Measurements from ENCODE around the gene TUBB6.

TUBB6 gene

GRCh38 chr18:12314591-12315305 lies 6.7 kb downstream of the TUBB6 start:
- DNase-seq (ENCODE audit: low spot score), result no peak

- no peak for DNase-seq (ENCODE audit: low spot score)
Observed at GRCh38 chr18:12315490-12315889, 7.4 kb downstream of the TUBB6 start.

- no peak for DNase-seq (ENCODE audit: low spot score)
Observed at GRCh38 chr18:12315911-12316310, 7.9 kb downstream of the TUBB6 start.

- peak; percentile 70 for DNase-seq (ENCODE audit: low spot score)
Observed at GRCh38 chr18:12317664-12318333, 9.8 kb downstream of the TUBB6 start.

GRCh38 chr18:12318334-12318697 lies 10.3 kb downstream of the TUBB6 start:
- DNase-seq (ENCODE audit: low spot score), result no peak

- DNase-seq (ENCODE audit: low spot score), result no peak
Observed at GRCh38 chr18:12318857-12319256, 10.8 kb downstream of the TUBB6 start.

GRCh38 chr18:12321333-12321732 lies 13.3 kb downstream of the TUBB6 start:
- no peak for DNase-seq (ENCODE audit: low spot score)

GRCh38 chr18:12324991-12325725 lies 17.1 kb downstream of the TUBB6 start:
- no peak for DNase-seq (ENCODE audit: low spot score)

- DNase-seq (ENCODE audit: low spot score), result no peak
Observed at GRCh38 chr18:12325726-12326245, 17.7 kb downstream of the TUBB6 start.

GRCh38 chr18:12326711-12327460 lies 18.8 kb downstream of the TUBB6 start:
- DNase-seq (ENCODE audit: low spot score), result no peak

GRCh38 chr18:12327510-12328178 lies 19.6 kb downstream of the TUBB6 start:
- peak; percentile 86 for DNase-seq (ENCODE audit: low spot score)

- DNase-seq (ENCODE audit: low spot score), result no peak
Observed at GRCh38 chr18:12328179-12328823, 20.3 kb downstream of the TUBB6 start.

GRCh38 chr18:12329125-12329698 lies 21.2 kb downstream of the TUBB6 start:
- no peak for DNase-seq (ENCODE audit: low spot score)

- DNase-seq (ENCODE audit: low spot score), result no peak
Observed at GRCh38 chr18:12330766-12331165, 22.7 kb downstream of the TUBB6 start.

GRCh38 chr18:12333506-12334290 lies 25.7 kb downstream of the TUBB6 start:
- no peak for DNase-seq (ENCODE audit: low spot score)

- DNase-seq (ENCODE audit: low spot score), result no peak
Observed at GRCh38 chr18:12334366-12334808, 26.3 kb downstream of the TUBB6 start.

GRCh38 chr18:12334863-12335262 lies 26.8 kb downstream of the TUBB6 start:
- DNase-seq (ENCODE audit: low spot score), result no peak

- DNase-seq (ENCODE audit: low spot score), result no peak
Observed at GRCh38 chr18:12335503-12335902, 27.5 kb downstream of the TUBB6 start.

GRCh38 chr18:12336171-12336613 lies 28.2 kb downstream of the TUBB6 start:
- no peak for DNase-seq (ENCODE audit: low spot score)

GRCh38 chr18:12336887-12337286 lies 28.8 kb downstream of the TUBB6 start:
- DNase-seq (ENCODE audit: low spot score), result peak; percentile 38

Data from hepatic stellate cell (primary cell).